Stomach smooth muscle (tissue), 2 donors: ENCODE results near the gene FLCN.
"Not testable (repeated sequence)": the region's sequence is repeated elsewhere in the genome, so short reads cannot be mapped to it uniquely, and the experiment has no call there.

Source experiments
- H3K27ac ChIP-seq: one replicate; pipeline ENCODE4 v1.7.0; 2013; ENCODE audit warnings: mild to moderate bottlenecking, low read length, inconsistent platforms
- H3K27me3 ChIP-seq, 2 donors: one replicate each; pipeline ENCODE4 v1.7.0; 2013; ENCODE audit warnings: low read length in 2 of 2; ENCODE audit not compliant: insufficient read depth in 2 of 2, control insufficient read depth in 1 of 2
- H3K36me3 ChIP-seq, 2 donors: one replicate each; pipeline ENCODE4 v1.7.0; 2013; ENCODE audit warnings: low read length in 2 of 2; ENCODE audit not compliant: control insufficient read depth in 2 of 2, insufficient read depth in 2 of 2
- H3K4me1 ChIP-seq: one replicate; pipeline ENCODE4 v1.7.0; 2013; ENCODE audit warnings: low read length; ENCODE audit not compliant: control insufficient read depth, insufficient read depth
- H3K4me3 ChIP-seq, 2 donors: one replicate each; pipeline ENCODE4 v1.7.0; 2013; ENCODE audit warnings: low read length in 2 of 2
- H3K9ac ChIP-seq, 2 donors: one replicate each; pipeline ENCODE4 v1.7.0; 2013; ENCODE audit warnings: low read length in 2 of 2, mild to moderate bottlenecking in 1 of 2
- H3K9me3 ChIP-seq, 2 donors: one replicate each; pipeline ENCODE4 v1.7.0; 2013; ENCODE audit warnings: low read length in 2 of 2; ENCODE audit not compliant: control insufficient read depth in 2 of 2
- donor health status: healthy.
- donor health status: Pancreatic carcinoma.

The FLCN gene

GRCh38 chr17:17258011-17258410 lies 21.0 kb upstream of the FLCN start:
- Histone ChIP-seq H3K36me3 (peaks cover 37 to 44% of the 10 kb centered on the region in 2 donors), H3K27ac (no peak overlapping the region), H3K4me1 (no peaks in the 10 kb centered on the region), H3K9ac (no peak overlapping the region), H3K4me3 (no peak overlapping the region), H3K27me3 (no peaks in the 10 kb centered on the region), H3K9me3 (no peaks in the 10 kb centered on the region)

GRCh38 chr17:17256316-17256715 lies 19.3 kb upstream of the FLCN start:
- no peak overlapping the region for H3K4me3 ChIP-seq
- no peak overlapping the region for H3K27ac ChIP-seq
- H3K9me3 ChIP-seq: no peaks in the 10 kb centered on the region
- no peaks in the 10 kb centered on the region for H3K4me1 ChIP-seq
- peaks cover 46 to 50% of the 10 kb centered on the region in 2 donors for H3K36me3 ChIP-seq
- H3K9ac ChIP-seq: no peak overlapping the region
- H3K27me3 ChIP-seq: no peaks in the 10 kb centered on the region

- not testable (repeated sequence) for H3K4me3 ChIP-seq, H3K27ac ChIP-seq, H3K9me3 ChIP-seq, H3K4me1 ChIP-seq, H3K9ac ChIP-seq, H3K27me3 ChIP-seq
- H3K36me3 ChIP-seq: peaks cover 46% of the 10 kb centered on the region in 2 donors
These were observed 18.7 kb upstream of the FLCN start for GRCh38 chr17:17255689-17256088.

- no peaks in the 10 kb centered on the region for H3K27me3 ChIP-seq
- no peaks in the 10 kb centered on the region for H3K4me1 ChIP-seq
- no peaks in the 10 kb centered on the region for H3K9me3 ChIP-seq
- no peak overlapping the region for H3K9ac ChIP-seq
- H3K27ac ChIP-seq: no peak overlapping the region
- no peak overlapping the region for H3K4me3 ChIP-seq
- peaks cover 33 to 36% of the 10 kb centered on the region in 2 donors for H3K36me3 ChIP-seq
These were observed 17.1 kb upstream of the FLCN start for GRCh38 chr17:17254036-17254435.

- Histone ChIP-seq H3K27me3 (no peaks in the 10 kb centered on the region), H3K4me3 (no peak overlapping the region), H3K9ac (no peak overlapping the region), H3K9me3 (no peaks in the 10 kb centered on the region), H3K4me1 (no peaks in the 10 kb centered on the region), H3K36me3 (peaks cover 28 to 37% of the 10 kb centered on the region in 2 donors), H3K27ac (no peak overlapping the region)
These were observed 16.4 kb upstream of the FLCN start for GRCh38 chr17:17253406-17253805.

GRCh38 chr17:17252149-17252661 lies 15.2 kb upstream of the FLCN start:
- Histone ChIP-seq H3K4me1 (no peaks in the 10 kb centered on the region), H3K36me3 (peaks cover 24 to 37% of the 10 kb centered on the region in 2 donors), H3K9me3 (no peaks in the 10 kb centered on the region), H3K27me3 (no peaks in the 10 kb centered on the region), H3K27ac (no peak overlapping the region), H3K4me3 (no peak overlapping the region), H3K9ac (no peak overlapping the region)

- Histone ChIP-seq H3K9ac (no peak overlapping the region), H3K4me1 (no peaks in the 10 kb centered on the region), H3K27me3 (no peaks in the 10 kb centered on the region), H3K9me3 (no peaks in the 10 kb centered on the region), H3K27ac (no peak overlapping the region), H3K4me3 (no peak overlapping the region), H3K36me3 (peaks cover 21 to 24% of the 10 kb centered on the region in 2 donors)
These were observed 9.9 kb upstream of the FLCN start for GRCh38 chr17:17246879-17247278.

GRCh38 chr17:17243163-17243562 lies 6.2 kb upstream of the FLCN start:
- Histone ChIP-seq H3K4me1 (no peaks in the 10 kb centered on the region), H3K27me3 (no peaks in the 10 kb centered on the region), H3K27ac (no peak overlapping the region), H3K9me3 (no peaks in the 10 kb centered on the region), H3K4me3 (no peak overlapping the region), H3K36me3 (peaks cover 17 to 18% of the 10 kb centered on the region in 2 donors), H3K9ac (no peak overlapping the region)

- Histone ChIP-seq H3K4me1 (no peaks in the 10 kb centered on the region), H3K36me3 (peaks cover 11 to 15% of the 10 kb centered on the region in 2 donors), H3K4me3 (no peak overlapping the region), H3K27ac (no peak overlapping the region), H3K27me3 (no peaks in the 10 kb centered on the region), H3K9ac (no peak overlapping the region), H3K9me3 (no peaks in the 10 kb centered on the region)
These were observed 5.3 kb upstream of the FLCN start for GRCh38 chr17:17242246-17242645.

- H3K27me3 ChIP-seq: no peaks in the 10 kb centered on the region
- H3K9ac ChIP-seq: no peak overlapping the region
- H3K9me3 ChIP-seq: no peaks in the 10 kb centered on the region
- no peaks in the 10 kb centered on the region for H3K4me1 ChIP-seq
- H3K4me3 ChIP-seq: no peak overlapping the region
- H3K36me3 ChIP-seq: peaks cover 6 to 10% of the 10 kb centered on the region in 2 donors
- no peak overlapping the region for H3K27ac ChIP-seq
These were observed 4.7 kb upstream of the FLCN start for GRCh38 chr17:17241656-17242055.

GRCh38 chr17:17239832-17240231 lies 2.9 kb upstream of the FLCN start:
- no peak overlapping the region for H3K9ac ChIP-seq
- H3K27ac ChIP-seq: no peak overlapping the region
- H3K27me3 ChIP-seq: no peaks in the 10 kb centered on the region
- H3K4me1 ChIP-seq: peaks cover 14% of the 10 kb centered on the region
- no peaks in the 10 kb centered on the region for H3K36me3 ChIP-seq
- no peaks in the 10 kb centered on the region for H3K9me3 ChIP-seq
- no peak overlapping the region for H3K4me3 ChIP-seq
